Adipocyte (in vitro differentiated cells): ENCODE data around the gene CERS1.

Experiments
- DNase-seq: peaks from one replicate; pipeline ENCODE4 v3.0.0-alpha.2; 2015; ENCODE audit warnings: low read depth
- H3K27me3 ChIP-seq: replicated peaks from 2 replicates; pipeline ENCODE4 v1.7.0; 2013; ENCODE audit warnings: mild to moderate bottlenecking, low read length, moderate library complexity; ENCODE audit not compliant: control insufficient read depth, insufficient read depth
- H3K36me3 ChIP-seq: 2 replicates; pipeline ENCODE4 v1.7.0; 2013; ENCODE audit warnings: low read length, mild to moderate bottlenecking, moderate library complexity; ENCODE audit not compliant: control insufficient read depth, insufficient read depth, severe bottlenecking
- H3K4me1 ChIP-seq: 2 replicates; pipeline ENCODE4 v1.7.0; 2013; ENCODE audit warnings: mild to moderate bottlenecking, low read length, moderate library complexity; ENCODE audit not compliant: control insufficient read depth, insufficient read depth
- H3K4me3 ChIP-seq: 2 replicates; pipeline ENCODE4 v1.7.0; 2013; ENCODE audit warnings: mild to moderate bottlenecking, low read length, moderate library complexity
- H3K9ac ChIP-seq: 2 replicates; pipeline ENCODE4 v1.7.0; 2013; ENCODE audit warnings: mild to moderate bottlenecking, low read length, moderate library complexity
- H3K9me3 ChIP-seq: 2 replicates; pipeline ENCODE4 v1.7.0; 2013; ENCODE audit warnings: mild to moderate bottlenecking, low read length, moderate library complexity; ENCODE audit not compliant: control insufficient read depth

The CERS1 gene

DNA sequence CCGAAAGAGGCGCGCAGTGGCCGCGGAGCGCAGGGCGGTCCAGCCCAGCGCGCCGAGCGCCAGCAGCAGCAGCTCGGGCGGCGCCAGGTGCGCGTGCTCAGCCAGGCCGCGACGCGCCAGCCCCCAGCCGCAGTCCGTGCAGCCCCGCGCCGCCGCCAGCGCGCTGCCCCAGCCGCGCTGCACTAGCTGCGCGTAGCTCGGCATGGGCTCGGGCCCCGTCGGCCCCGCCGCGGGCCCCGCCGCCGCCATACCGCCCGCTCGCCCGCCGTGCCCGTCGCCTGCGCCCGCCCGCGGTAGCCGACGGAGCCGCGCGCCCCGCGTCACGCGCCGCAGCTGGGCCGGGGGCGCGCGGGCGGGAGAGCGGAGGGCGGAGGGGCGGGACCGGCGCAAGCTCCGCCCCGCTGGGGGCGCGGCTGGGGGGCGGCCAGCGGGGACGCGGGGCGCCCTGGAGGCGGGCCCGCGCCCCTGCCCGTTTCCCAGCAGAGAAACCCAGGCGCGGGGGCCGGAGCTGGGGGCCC is at the start of gene CERS1:
TSS of gene CERS1 (minus strand) at position 335 of the 518 bp plus-strand sequence. CDS start at position 249, 86 bp downstream.
- peak; percentile 63 for DNase-seq
- H3K4me1 ChIP-seq: no peaks in the 10 kb centered on the region
- H3K9me3 ChIP-seq: no peaks in the 10 kb centered on the region
- H3K27me3 ChIP-seq: peaks cover 12% of the 10 kb centered on the region
- H3K9ac ChIP-seq: peak within 1 kb of the TSS; percentile 20
- H3K36me3 ChIP-seq: peaks cover 14% of the 10 kb centered on the region
- H3K4me3 ChIP-seq: peak within 1 kb of the TSS; percentile 64

GRCh38 chr19:18945297-18945696 is 49.3 kb upstream of the CERS1 start:
- no peak overlapping the region for H3K4me3 ChIP-seq
- no peaks in the 10 kb centered on the region for H3K9me3 ChIP-seq
- peaks cover 2% of the 10 kb centered on the region for H3K4me1 ChIP-seq
- H3K36me3 ChIP-seq: no peaks in the 10 kb centered on the region
- DNase-seq: no peak
- H3K27me3 ChIP-seq: no peaks in the 10 kb centered on the region
- no peak overlapping the region for H3K9ac ChIP-seq

- no peak overlapping the region for H3K9ac ChIP-seq
- DNase-seq: no peak
Measured at GRCh38 chr19:18943465-18943864, 47.5 kb upstream of the CERS1 start.

GRCh38 chr19:18942692-18943091 is 46.7 kb upstream of the CERS1 start:
- peaks cover 9% of the 10 kb centered on the region for H3K36me3 ChIP-seq
- H3K9me3 ChIP-seq: no peaks in the 10 kb centered on the region
- H3K4me1 ChIP-seq: peaks cover 9% of the 10 kb centered on the region
- H3K4me3 ChIP-seq: no peak overlapping the region
- H3K27me3 ChIP-seq: no peaks in the 10 kb centered on the region
- no peak for DNase-seq
- H3K9ac ChIP-seq: no peak overlapping the region

More at GRCh38 chr19:18943465-18943864, 47.5 kb upstream of the CERS1 start:
- Histone ChIP-seq H3K9me3 (no peaks in the 10 kb centered on the region), H3K4me3 (no peak overlapping the region), H3K27me3 (no peaks in the 10 kb centered on the region), H3K4me1 (peaks cover 9% of the 10 kb centered on the region), H3K36me3 (peaks cover 2% of the 10 kb centered on the region)

DNA sequence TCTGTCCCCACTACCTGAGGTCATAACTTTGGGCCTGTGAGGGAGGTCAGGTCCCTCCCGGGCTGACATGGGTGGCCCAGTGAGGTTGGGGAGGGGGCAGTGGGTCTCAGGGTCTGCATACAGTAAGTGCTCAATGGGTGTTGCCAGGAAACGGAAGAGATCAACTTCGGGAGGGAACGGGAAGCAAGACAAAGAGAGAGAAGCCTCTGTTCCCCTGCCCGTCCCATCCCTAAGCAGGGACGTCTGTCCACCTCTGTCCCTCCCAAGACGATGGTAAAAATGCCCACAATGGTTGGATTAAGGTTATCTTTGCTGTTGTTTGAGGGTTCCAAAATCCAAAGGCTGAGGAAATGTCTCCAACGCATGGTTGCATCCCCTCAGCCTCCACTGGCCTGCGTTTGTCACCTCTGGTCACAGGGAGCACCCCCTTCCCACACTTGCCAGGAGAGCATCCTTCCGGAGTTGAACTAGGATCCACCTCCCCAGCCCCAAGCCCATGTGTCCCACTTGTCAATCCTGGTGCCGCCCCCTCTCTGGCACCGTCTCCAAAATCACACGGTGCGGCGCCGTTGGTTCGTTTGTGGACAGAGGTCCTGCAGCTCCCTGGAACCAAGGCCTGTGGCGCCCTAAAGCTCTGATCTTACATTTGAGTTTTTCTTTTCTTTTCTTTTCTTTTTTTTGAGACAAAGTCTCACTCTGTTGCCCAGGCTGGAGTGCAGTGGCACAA is 45.8 kb upstream of the CERS1 start:
- peak overlapping the region; percentile 56 for H3K9ac ChIP-seq
- H3K36me3 ChIP-seq: peaks cover 10% of the 10 kb centered on the region
- H3K9me3 ChIP-seq: no peaks in the 10 kb centered on the region
- H3K27me3 ChIP-seq: no peaks in the 10 kb centered on the region
- H3K4me1 ChIP-seq: peaks cover 9% of the 10 kb centered on the region
- H3K4me3 ChIP-seq: peak overlapping the region; percentile 68
- DNase-seq: no peak

GRCh38 chr19:18940769-18941627 is 45.0 kb upstream of the CERS1 start, which contains the start of gene HOMER3:
Gene HOMER3 (minus strand): TSS chr19:18941217. CDS start chr19:18938982, 2,235 bp downstream.
- DNase-seq: peak; percentile 95
- peak within 1 kb of the TSS; percentile 91 for H3K9ac ChIP-seq
- H3K27me3 ChIP-seq: no peaks in the 10 kb centered on the region

DNA sequence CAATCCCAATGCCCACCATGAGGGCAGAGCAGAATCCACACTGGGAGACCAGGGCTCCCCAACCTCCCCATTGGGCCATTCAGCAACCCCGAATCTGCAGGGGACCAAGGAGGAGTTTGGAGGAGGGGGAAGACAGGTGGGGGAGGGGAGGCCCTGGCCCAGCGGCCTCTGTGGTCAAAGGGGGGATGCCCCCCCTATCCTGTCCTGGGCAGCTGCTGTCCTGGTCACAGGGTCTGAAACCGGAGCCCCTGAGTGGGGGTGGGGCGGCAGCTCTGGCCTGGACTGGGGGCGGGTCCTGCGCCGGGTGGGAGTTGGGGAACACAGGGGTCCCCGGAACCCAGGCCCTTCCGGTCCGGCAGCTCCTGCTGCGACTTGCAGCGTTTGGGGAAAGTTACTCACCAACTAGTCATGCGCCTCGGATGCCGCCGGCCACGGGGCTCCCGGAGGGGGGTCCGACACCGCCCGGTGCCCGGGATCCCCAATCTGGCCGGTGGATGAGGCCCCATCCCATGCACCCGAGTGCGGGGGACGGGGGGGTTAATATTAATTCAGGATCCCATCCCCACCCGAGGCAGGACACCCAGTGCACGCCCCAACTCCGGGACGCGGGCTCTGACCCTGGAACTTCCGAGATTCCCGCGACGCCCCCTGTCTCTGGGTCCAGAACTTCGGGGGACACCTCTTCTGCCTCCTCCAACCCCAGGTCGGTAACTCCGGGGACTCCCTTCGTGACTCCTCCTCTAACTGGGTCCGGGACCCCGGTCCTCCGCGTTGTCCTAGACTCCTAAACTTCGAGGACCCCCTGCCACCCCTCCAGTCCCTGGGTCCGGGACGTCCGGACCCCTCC is 44.2 kb upstream of the CERS1 start:
- Histone ChIP-seq H3K9ac (peak overlapping the region; percentile 91), H3K27me3 (no peaks in the 10 kb centered on the region), H3K4me3 (peak overlapping the region; percentile 92), H3K9me3 (no peaks in the 10 kb centered on the region), H3K4me1 (peaks cover 9% of the 10 kb centered on the region), H3K36me3 (peaks cover 13% of the 10 kb centered on the region)
- peak; percentile 78 for DNase-seq

More at GRCh38 chr19:18940769-18941627, 45.0 kb upstream of the CERS1 start, which contains the start of gene HOMER3:
- Histone ChIP-seq H3K36me3 (peaks cover 10% of the 10 kb centered on the region), H3K9me3 (no peaks in the 10 kb centered on the region), H3K4me1 (peaks cover 9% of the 10 kb centered on the region), H3K4me3 (peak within 1 kb of the TSS; percentile 92)

DNA sequence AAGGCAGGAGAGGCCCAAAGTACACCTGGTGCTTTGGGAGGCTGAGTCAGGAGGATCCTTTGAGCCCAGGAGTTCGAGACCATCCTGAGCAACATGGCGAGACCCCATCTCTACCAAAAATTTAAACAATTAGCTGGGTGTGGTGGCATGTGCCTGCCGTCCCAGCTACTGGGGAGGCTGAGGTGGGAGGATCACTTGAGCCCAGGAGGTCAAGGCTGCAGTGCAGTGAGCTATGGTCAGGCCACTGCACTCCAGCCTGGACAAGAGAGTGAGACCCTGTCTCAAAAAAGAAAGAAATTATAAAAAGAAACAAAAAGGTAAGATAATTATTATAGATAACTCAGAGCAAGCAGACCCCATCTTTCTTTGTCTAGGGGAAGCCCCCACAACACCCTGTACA is 43.2 kb upstream of the CERS1 start:
- H3K36me3 ChIP-seq: peaks cover 20% of the 10 kb centered on the region
- H3K9me3 ChIP-seq: no peaks in the 10 kb centered on the region
- no peaks in the 10 kb centered on the region for H3K27me3 ChIP-seq
- H3K9ac ChIP-seq: peak overlapping the region; percentile 91
- peaks cover 9% of the 10 kb centered on the region for H3K4me1 ChIP-seq
- DNase-seq: no peak
- H3K4me3 ChIP-seq: peak overlapping the region; percentile 92

DNA sequence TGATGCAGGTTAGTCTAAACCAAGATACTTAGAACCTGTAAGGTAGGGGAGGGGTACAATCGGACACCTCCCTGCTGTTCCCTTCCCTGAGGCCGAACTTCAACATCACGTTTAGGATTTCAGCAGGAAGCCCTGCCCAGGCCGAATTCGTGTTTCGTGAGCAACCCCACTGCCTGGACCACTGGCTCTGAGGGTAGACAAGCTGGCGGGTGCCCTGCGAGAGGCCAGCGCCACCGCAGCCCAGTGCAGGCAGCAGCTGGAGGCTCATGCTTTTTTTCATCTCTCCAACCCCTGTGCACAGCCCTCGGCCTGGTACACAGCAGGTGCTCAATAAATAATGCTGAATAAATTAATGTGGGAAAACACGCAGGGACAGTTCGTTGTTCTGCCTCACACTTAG is 37.3 kb upstream of the CERS1 start:
- H3K9ac ChIP-seq: no peak overlapping the region
- H3K27me3 ChIP-seq: no peaks in the 10 kb centered on the region
- H3K4me3 ChIP-seq: no peak overlapping the region
- no peaks in the 10 kb centered on the region for H3K4me1 ChIP-seq
- H3K36me3 ChIP-seq: peaks cover 41% of the 10 kb centered on the region
- DNase-seq: no peak
- no peaks in the 10 kb centered on the region for H3K9me3 ChIP-seq

- Histone ChIP-seq H3K9ac (no peak overlapping the region), H3K4me3 (no peak overlapping the region), H3K9me3 (no peaks in the 10 kb centered on the region), H3K36me3 (peaks cover 44% of the 10 kb centered on the region), H3K4me1 (no peaks in the 10 kb centered on the region), H3K27me3 (no peaks in the 10 kb centered on the region)
- peak; percentile 64 for DNase-seq
Measured at GRCh38 chr19:18932216-18932841, 36.4 kb upstream of the CERS1 start.
